ENCODE data around the gene UBE2E1.

DNA sequence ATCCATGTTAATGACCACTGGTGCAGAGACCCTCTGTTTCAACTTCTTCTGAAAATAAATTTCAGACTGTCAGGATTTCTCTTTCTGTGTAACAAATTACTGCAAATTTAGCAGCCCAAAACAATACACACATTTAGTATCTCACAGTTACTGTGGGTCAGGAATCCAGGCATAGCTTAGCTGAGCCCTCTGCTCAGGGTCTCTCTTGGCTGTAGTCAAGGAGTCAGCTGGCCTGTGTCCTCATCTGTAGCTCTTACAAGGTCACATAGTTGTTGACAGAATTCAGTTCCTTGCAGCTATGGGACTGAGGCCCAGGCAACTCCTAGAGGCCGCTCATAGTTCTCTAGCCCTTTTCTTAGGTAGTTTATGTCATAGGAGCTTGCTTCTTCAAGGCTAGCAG, 59.2 kb downstream of the UBE2E1 start:
- TF ChIP-seq TAF1 (IDR thresholded peaks at IDR 0.05; ENCODE audit: low read depth) (no peak), CEBPB (IDR thresholded peaks at IDR 0.05) (no peak), YY1 (IDR thresholded peaks at IDR 0.05; ENCODE audit: low read depth) (no peak), EP300 (IDR thresholded peaks at IDR 0.05; ENCODE audit: borderline replicate concordance) (no peak), CREB1 (IDR thresholded peaks at IDR 0.05; ENCODE audit: low read depth) (no peak), FOXM1 (IDR thresholded peaks at IDR 0.05; ENCODE audit: borderline replicate concordance, low read depth) (no peak)
- TF ChIP-seq, protein P1, sequence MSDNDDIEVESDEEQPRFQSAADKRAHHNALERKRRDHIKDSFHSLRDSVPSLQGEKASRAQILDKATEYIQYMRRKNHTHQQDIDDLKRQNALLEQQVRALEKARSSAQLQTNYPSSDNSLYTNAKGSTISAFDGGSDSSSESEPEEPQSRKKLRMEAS (IDR thresholded peaks at IDR 0.05) = no peak

All from Ishikawa (cell line).